COLO668 (cell line): ENCODE data around the gene ZFYVE1.
"Not testable (repeated sequence)": the region's sequence is repeated elsewhere in the genome, so short reads cannot be mapped to it uniquely, and the experiment has no call there.

Experiments
- DNase-seq: peaks from one replicate; lab custom pipeline; 2025; ENCODE audit not compliant: unreplicated experiment; lab: John Stamatoyannopoulos, UW

The ZFYVE1 gene

DNA sequence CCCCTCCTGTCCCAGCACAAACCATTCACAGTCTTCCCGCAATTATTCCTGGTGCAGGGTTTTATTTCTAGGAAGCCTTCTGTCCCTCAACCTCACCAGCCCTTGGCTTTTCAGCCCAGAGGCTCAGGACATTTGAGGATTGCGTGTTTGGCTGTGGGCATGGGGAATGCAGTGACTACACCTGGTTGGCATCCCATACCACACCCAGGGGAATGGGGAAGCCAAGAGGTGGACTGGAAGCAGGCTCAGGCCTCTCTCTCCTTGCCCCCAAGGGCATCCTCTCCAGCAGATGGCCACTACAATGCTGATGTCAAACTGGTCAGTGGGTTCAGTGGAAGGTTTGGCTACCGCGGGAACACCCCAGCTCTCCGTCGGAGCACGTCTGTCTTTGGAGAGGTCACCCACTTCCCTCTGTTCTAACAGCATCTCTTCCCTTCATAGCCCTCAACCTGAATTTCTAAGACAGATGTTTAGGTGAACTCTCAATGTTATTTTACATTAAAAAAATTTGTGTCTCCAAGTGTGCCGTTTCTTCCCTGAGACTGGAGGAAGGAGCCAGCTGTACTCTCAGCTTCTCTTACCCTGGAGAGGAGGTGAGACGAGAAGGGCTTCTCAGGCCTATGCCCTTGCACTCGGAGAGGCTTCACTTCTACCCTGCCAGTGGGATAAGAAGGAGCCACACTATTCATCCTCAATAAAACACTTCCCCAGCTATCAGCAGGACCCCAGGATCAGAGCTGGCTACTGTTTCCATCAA lies 65.1 kb downstream of the ZFYVE1 start:
- no peak for DNase-seq

DNA sequence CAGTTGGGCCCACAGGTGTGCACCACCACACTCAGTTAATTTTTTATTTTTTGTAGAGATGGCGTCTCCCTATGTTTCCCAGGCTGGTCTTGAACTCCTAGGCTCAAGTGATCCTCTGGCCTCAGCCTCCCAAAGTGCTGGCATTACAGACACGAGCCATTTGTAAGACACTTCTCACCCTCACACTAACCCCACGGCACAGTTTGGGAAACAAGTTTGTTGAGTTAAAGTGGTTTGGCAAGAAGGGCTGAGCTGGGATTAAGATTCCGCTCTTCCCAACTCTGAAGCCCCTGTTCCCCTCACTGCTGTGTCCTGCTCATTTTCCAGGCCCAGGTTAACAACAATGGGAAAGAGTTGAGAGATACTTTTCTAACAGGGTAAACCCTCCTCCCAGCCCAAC lies 65.9 kb downstream of the ZFYVE1 start:
- not testable (repeated sequence) for DNase-seq

DNA sequence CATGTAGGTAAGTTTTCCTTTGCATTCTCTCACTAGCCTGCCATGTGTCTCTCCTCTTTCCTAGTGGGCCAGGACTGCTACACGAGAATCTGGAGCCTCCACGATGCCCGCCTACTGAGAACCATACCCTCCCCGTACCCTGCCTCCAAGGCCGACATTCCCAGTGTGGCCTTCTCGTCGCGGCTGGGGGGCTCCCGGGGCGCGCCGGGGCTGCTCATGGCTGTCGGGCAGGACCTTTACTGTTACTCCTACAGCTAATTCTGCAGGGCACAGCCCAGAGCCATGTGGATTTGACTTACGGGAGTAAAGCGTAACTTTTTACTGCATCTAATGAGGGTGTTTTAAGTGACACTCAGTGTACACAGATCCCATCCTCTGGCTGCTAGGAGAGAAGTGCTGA lies 68.4 kb downstream of the ZFYVE1 start:
- DNase-seq: no peak

DNA sequence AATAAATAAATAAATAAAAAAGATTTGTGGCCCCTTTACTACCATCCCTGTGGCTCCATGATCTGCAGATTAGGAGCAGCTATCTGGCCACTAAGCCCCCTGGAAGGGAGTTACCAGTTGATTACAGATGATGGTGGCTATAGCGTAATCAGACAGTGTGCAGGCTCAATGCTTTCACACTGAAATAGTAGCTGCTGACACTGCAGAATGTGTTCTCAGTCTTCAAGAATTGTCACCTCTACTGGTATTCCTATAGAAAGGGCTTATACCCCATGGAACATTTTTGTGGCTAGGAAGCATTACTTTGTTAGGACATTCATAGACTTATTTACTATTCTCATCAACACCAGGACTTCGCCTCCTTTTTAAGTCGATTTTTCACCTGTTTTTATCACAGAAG lies 69.7 kb downstream of the ZFYVE1 start:
- no peak for DNase-seq

DNA sequence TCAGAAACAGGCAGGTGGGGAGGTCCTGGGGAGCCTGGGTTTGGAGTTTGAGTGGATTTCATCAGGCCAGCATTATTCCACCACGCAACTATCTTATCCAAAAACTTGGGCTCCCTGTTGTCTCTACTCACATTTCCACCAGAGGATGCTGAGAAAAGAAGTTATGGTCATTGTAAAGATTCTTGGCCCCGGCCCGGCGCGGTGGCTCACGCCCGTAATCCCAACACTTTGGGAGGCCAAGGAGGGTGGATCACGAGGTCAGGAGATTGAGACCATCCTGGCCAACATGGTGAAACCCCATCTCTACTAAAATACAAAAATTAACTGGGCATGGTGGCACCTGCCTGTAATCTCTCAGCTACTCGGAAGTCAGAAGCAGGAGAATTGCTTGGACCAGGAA lies 70.2 kb downstream of the ZFYVE1 start:
- DNase-seq: not testable (repeated sequence)

DNA sequence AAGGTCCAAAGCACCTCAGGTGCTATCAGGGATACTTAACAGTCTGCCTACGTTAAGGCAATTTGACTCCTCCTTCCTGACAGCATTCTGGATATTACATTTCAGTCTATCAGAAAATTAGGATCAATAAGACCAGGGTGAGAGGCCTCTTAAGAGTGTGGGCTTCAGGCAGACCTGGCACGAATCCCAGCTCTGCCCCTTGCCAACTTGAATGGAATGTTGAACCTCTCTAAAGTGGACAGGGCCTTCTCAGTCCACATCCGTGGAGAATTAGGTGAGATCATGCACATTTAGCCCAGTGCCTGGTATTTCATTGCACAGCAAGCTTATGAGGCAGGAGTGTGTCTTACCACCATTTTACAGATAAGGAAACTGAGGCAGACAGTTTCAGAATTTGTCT lies 74.7 kb downstream of the ZFYVE1 start:
- DNase-seq: no peak

DNA sequence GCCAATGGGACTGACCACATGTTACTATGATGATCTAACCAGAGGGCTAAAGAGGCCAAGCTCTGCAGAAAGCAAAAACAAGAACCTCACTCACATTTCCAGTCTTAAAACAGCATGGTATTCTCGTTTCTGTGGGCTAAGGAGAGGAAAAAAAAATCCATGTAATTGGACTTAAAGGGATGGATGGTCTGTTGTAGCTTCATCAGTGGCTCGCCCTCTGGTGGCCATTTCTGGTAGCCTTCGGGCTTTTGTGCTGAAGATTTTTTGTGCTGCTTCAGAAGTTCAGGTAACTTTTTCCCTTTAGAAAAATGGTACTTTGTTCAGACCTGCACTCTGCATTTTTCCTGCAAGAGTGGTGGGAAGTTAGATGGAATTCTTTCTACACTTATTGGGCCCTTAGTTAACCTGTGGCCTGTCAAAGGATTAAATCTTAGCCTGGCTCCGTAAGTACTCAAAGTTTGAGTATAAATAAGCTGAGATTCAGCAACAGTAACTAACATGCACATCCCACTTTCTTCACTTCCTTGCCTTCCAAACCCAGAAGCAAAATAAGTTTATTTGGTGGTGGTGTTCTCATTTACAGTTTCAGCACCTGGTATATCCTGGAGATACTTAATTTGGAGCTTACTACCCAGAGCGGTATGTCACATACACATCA lies 78.3 kb downstream of the ZFYVE1 start:
- DNase-seq: peak; percentile 50

DNA sequence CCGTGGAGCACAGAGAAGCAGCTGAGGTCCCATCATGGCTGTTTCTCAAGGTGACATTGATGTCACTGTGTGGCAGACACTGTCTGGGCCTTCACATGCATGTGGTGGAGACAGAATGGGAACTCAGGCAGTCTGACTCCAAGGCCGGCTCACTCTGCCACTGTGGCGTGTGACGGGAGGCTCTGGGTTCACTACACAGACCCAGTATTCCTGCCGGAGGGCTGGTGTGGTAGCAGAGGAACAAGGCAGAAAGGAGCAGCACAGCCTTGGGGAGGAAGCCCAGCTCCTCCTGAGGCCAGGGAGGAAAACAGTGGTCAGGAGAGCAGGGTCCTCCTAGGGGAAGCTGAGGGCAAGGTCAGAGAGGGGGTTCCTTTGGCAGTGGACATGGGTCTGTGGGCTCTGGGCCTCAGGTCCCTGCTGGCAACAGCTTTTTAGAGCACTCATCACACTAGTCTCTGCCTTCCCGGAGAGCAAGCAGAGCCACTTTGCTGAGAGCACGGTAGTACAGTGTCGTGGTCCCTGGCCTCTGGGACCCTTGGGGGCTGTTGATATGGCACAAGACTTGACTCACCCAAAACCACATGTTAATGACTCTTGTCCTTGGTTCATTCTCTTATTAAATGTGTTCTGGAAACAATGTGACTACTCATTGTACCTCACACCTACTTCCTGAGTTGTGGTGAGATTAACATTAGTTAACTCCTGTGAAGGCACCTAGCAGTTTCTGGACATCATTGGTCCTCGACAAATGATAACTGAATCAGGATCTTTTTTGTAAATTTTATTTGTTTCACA lies 79.3 kb downstream of the ZFYVE1 start:
- DNase-seq: no peak

DNA sequence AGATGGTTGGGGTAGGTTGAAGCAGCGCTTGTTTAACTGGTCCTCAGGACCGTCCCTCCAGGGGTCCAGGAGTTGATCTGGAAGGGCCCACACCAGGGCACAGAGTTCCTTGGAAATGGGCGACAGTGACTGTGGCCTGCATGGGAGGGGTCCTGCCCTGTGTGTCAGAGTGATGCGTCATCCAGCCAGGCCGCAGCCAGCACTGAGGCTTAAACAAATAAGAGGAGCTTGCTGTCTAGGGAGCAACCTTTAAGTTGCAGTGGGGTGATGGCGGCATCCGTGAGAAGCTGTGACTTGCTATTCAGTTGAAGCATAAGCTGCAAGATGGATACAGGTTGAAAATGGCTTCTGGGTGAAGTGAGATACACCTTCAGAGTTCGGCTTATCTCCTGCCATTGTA lies 80.4 kb downstream of the ZFYVE1 start:
- DNase-seq: no peak

DNA sequence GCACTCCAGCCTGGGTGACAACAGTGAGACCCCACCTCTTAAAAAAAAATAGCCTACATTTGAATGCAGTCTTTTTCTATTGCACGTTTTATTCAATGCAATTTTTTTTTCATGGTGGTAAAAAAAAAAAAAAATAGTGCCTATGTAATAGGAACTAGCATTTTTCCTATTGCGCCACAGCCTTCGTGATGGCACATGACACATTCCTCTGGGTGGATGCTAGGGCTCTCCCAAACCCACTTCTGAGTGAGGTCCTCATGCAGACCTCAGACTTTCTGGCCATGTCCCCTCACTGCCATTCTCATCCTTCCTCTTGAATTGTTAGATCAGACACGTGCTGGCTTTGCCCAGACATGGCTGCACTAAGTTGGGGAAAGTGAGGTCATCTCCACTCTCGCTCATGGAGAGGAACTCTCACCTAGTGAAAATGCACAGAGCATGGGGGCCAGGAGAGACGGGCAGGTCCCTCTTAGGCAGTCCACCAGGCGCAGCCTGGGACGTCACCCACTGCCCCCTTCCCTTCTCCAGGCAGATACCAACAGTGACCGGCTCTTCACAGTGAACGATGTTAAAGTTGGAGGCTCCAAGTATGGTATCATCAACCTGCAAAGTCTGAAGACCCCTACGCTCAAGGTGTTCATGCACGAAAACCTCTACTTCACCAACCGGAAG lies 81.4 kb downstream of the ZFYVE1 start:
- DNase-seq: no peak

DNA sequence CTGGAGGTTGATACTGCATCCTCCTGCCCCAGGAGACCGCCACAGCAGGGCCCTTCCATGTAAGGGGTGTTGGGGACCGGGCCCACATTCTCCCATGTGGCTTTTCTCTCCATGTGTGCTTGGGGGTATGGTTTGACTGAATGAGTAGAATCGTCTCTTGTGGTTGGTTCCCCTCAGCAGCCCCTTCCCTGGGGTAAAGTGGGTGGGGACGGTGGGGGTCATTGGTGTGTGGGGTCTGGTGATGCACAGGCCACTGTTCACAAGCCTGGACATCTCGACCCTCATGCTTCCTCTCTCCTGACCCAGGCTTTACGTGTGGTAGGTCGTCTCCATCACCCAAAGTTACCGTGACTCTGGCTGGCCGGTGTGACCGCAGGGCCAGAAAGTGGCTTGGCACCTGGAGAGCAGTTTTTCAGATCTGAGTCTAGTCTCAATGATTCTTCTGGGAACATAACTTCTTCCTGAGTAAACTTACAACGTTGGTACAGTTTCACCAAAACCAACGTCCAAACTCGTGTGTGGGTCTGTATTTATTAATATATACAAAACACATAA lies 83.0 kb downstream of the ZFYVE1 start:
- DNase-seq: no peak

DNA sequence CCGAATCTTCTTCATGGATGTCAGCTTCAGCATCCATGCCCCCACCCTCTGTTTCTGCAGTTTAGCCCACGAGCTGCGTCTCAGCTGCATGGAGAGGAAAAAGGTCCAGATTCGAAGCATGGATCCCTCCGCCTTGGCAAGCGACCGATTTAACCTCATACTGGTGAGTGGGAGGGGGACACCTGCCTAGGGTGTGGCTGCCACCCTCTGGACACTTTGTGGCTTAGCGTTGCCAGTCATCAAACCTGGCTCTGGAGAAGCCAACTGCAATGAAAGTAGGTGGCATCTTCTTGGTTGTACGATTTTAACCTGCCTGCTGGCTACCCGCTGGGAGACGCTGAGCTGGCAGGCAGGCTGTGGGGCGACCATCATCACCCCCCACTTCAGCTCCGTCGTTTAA lies 84.0 kb downstream of the ZFYVE1 start:
- DNase-seq: no peak

DNA sequence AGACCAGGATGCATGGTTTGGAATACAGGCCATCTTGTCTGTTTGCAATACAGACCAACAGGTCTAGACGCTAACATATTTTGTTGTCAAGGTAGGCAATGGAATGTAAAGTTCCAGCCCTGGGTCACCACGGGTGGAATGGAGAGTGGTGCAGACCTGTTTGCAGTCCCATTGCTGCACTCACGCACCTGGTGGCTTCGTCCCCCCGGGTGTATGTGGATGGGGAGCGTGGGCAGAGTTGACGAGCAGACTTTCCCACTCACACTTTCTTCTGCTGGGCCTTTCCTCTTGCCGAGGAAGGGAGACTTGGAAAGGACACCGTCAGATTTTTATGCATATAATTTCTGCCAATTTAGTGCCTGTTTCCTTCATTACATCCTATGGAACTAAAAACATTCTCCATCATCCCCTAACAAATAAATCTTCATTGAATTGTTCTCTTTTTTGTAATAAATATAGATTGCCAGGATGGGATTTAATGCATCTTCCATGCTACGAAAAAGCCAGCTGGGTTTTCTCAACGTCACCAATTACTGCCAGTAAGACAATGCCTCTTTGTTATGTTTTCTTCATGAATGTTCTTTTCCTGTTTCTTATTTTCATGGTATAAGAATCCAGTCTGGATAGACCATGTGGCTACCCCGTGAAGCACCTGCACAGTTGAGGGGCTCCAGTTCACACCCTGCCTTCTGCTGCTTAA lies 85.5 kb downstream of the ZFYVE1 start:
- no peak for DNase-seq

DNA sequence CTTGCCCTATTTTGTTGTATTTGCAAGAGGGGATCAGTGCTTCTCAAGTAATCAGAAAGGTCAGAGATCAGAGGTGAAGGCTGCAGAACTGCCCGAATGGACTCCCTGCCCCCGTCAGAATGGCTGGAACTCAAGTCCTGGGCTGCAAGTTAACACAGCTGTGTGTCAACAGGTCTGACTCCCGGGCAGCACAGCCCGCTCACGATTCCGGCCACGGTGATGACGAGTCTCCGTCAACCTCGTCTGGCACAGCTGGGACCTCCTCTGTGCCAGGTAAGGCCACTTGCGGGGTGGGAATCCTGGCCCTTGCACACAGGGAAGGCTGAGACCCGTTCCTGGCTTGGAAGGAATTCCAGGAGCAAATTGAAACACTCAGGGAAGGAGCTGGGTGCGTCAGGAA lies 87.3 kb downstream of the ZFYVE1 start:
- DNase-seq: no peak

DNA sequence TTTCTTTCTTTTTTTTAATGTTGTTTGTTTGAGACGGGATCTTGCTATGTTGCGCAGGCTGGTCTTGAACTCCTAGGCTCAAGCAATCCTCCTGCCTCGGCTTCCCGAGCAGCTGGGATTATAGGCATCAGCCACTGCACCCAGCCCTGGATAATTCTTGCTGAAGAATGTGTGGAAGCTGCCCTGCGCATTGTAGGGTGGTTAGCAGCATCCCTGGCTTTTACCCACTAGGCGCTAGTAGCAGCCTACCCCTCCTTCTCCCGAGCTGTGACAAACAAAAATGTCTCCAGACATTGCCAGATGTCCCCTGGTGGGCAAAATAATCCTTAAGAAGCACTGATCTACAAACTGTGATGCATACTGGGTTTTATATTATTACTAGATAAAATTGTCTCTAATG lies 94.0 kb downstream of the ZFYVE1 start:
- DNase-seq: no peak

DNA sequence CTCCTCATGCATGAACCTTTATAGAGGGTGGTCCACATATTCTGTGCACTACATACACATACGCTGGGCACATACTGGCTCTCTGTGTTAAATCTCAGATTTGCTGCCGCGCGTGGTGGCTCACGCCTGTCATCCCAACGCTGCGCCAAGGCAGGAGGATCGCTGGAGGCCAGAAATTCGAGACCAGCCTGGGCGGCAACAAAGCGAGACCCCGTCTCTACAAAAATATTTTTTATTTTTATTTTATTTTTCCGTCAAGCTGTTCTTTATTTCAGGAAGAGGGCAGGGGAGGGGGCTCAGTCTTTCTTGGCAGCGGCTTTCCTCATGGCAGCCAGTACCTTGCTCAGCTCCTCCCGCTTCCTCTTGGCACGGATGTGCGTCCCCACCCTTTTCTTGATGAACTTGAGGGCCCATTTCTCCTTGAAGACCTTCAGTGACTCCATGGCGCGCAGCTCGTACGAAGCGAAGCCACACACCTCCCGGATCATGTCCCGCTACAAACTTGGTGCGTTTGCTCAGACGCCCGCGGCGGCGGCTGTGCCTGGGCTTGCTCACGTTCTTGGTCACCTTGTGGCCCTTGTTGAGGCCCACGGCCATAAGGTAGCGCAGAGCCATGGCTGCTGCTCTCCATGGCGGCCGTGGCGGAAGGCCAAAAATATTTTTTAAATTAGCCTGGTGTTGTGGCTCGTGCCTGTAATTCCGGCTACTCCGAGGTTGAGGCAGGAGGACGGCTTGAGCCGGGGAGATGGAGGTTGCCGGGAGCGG lies 97.4 kb downstream of the ZFYVE1 start:
- no peak for DNase-seq

DNA sequence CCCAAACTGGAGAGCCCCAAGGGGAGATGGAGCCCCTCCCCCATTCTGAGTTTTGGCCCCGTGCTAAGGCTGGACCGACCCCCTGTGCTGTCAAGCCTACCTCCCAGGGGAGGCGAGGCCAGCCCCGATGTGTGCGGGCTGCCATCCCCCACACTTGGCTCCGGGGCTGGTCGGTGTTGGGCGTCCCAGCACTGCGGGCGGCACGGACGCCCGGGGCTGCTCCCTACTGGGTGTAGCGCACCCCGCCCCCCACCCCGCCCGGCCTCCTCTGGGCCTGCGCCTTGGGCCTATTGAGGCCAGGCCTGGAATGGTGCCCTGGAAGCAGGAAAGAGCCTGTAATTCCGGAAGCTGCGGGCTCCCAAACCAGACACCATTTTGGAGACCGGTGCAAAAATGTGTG lies 98.0 kb downstream of the ZFYVE1 start:
- no peak for DNase-seq

DNA sequence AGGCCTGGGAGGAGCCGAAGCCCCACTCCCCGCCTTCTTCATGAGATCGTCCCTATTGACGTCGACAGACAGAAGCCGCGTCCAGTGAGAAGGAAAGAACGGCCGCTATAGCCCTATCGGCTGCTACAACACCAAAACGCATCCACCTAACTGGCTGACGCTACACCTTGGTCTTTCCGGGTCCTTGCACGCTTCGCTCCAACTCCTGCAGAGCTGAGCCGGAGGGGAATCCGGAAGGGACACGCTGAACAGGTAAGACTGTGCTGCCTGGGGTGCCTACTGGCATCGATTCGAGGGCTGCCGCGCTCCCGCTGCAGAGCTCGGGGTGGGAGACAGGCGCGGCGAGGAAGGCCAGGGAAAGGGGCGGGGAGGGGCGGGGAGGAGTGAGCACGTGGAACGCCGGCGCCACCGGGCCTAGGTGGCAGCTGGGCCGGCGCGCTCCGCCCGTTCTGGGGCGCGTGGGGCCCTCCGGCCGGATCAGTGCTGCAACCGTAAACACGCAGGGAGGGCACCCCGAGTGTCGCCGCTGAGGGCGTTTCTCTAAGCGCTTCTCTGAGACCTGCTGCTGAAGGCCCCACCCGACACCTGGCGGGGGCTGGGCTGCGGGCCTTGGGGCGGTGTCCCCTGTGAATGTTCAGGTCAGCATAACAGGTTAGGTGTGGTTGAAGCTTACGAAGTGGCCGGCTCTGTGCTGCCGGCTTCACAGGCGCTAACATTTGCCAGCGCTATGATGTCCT lies 100.4 kb downstream of the ZFYVE1 start, which contains the start of gene DCAF4:
DCAF4 (plus strand) TSS at position 173 of the 737 bp plus-strand sequence. CDS start 11,515 bp downstream, outside the sequence.
- peak; percentile 97 for DNase-seq

DNA sequence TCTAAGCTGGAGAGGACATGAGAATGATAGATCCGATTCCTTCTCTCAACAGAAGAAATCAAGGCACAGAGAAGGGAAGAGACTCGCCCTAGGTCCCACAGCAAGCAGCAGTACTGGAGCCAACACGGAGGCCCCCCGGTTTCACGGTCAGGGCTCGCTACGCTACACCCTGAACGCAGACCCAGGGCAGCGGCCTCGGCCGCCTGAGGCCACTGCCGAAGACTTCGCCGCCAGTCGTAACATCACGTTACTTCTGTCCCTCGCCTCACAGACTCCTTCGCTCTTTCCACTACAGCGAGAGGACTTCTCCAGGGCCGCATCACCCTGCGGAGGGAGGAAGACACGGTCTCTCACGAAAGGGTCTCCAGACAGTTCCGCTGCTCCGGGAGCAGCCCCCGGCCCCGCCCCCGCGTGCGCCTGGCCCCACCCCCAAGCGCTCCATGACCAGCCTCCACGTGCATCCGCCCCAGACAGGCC lies 101.1 kb downstream of the ZFYVE1 start:
- no peak for DNase-seq
